AG10803 (cell line): ENCODE data around the gene GRAP.

Experiments
- DNase-seq: peaks from one replicate; pipeline ENCODE4 v3.0.0; 2010; ENCODE audit warnings: low read depth
- H3K4me3 ChIP-seq: 2 replicates; pipeline ENCODE4 v1.5.1; 2011; ENCODE audit warnings: mild to moderate bottlenecking, low read length, control low read depth
- CTCF ChIP-seq: conservative IDR thresholded peaks from 2 replicates; pipeline ENCODE4 v1.5.1; 2011; ENCODE audit warnings: mild to moderate bottlenecking, low read length, control low read depth, inconsistent platforms

The GRAP gene

GRCh38 chr17:18978050-18978449, 68.7 kb downstream of the GRAP start:
- DNase-seq: no peak
- no peak overlapping the region for H3K4me3 ChIP-seq
- TF ChIP-seq CTCF: no peak

- no peak for TF ChIP-seq CTCF
- DNase-seq: no peak
- H3K4me3 ChIP-seq: no peak overlapping the region
Observed at GRCh38 chr17:18977646-18978045, 69.1 kb downstream of the GRAP start.

GRCh38 chr17:18977021-18977420, 69.7 kb downstream of the GRAP start:
- H3K4me3 ChIP-seq: no peak overlapping the region
- TF ChIP-seq CTCF: no peak
- DNase-seq: no peak

GRCh38 chr17:18976201-18976600, 70.6 kb downstream of the GRAP start:
- no peak for DNase-seq
- TF ChIP-seq CTCF: no peak
- H3K4me3 ChIP-seq: no peak overlapping the region

- H3K4me3 ChIP-seq: no peak overlapping the region
- TF ChIP-seq CTCF: no peak
- DNase-seq: no peak
Observed at GRCh38 chr17:18975597-18975996, 71.2 kb downstream of the GRAP start.

- no peak for DNase-seq
- no peak overlapping the region for H3K4me3 ChIP-seq
- no peak for TF ChIP-seq CTCF
Observed at GRCh38 chr17:18974407-18975149, 72.2 kb downstream of the GRAP start.

- no peak for TF ChIP-seq CTCF
- no peak for DNase-seq
- H3K4me3 ChIP-seq: no peak overlapping the region
Observed at GRCh38 chr17:18971801-18972200, 75.0 kb downstream of the GRAP start.
